Trophoblast cell (in vitro differentiated cells and primary cell): Measurements from ENCODE around the gene RBM24.

Experiments
- DNase-seq, 2 donors: peaks; one replicate each; pipeline ENCODE4 v3.0.0-alpha.2; 2016
- H2AFZ ChIP-seq: 2 replicates; pipeline ENCODE4 v1.6.1; 2013; ENCODE audit warnings: low read length, moderate library complexity, mild to moderate bottlenecking; ENCODE audit not compliant: insufficient read depth, poor library complexity
- H2AK5ac ChIP-seq: 2 replicates; pipeline ENCODE4 v1.6.1; 2013; ENCODE audit warnings: mild to moderate bottlenecking, low read length
- H2BK120ac ChIP-seq: 2 replicates; pipeline ENCODE4 v1.6.1; 2013; ENCODE audit warnings: low read length, mild to moderate bottlenecking, moderate library complexity; ENCODE audit not compliant: insufficient read depth, poor library complexity
- H2BK12ac ChIP-seq: 2 replicates; pipeline ENCODE4 v1.6.1; 2013; ENCODE audit warnings: mild to moderate bottlenecking, low read length, moderate library complexity
- H2BK5ac ChIP-seq: 2 replicates; pipeline ENCODE4 v1.6.1; 2013; ENCODE audit warnings: low read length, low read depth, moderate library complexity, mild to moderate bottlenecking; ENCODE audit not compliant: poor library complexity
- H3K14ac ChIP-seq: 2 replicates; pipeline ENCODE4 v1.6.1; 2013; ENCODE audit warnings: mild to moderate bottlenecking, low read length
- H3K18ac ChIP-seq: 2 replicates; pipeline ENCODE4 v1.6.1; 2013; ENCODE audit warnings: mild to moderate bottlenecking, low read length
- H3K23ac ChIP-seq: 2 replicates; pipeline ENCODE4 v1.6.1; 2013; ENCODE audit warnings: low read length
- H3K27ac ChIP-seq: 2 replicates; pipeline ENCODE4 v1.5.1; 2013; ENCODE audit warnings: low read depth, mild to moderate bottlenecking, inconsistent platforms, low read length, moderate library complexity
- H3K27me3 ChIP-seq: 2 replicates; pipeline ENCODE4 v1.6.1; 2013; ENCODE audit warnings: inconsistent platforms, mild to moderate bottlenecking, low read length, moderate library complexity; ENCODE audit not compliant: insufficient read depth
- H3K36me3 ChIP-seq, 2 experiments: 1 replicate in 1 of 2; 2 replicates in 1 of 2; pipeline ENCODE4 v1.6.1; 2013; ENCODE audit warnings: low read length in 2 of 2, mild to moderate bottlenecking in 2 of 2, moderate library complexity in 1 of 2; ENCODE audit not compliant: insufficient read depth in 2 of 2, control insufficient read depth in 1 of 2
- H3K4ac ChIP-seq: 2 replicates; pipeline ENCODE4 v1.6.1; 2013; ENCODE audit warnings: low read depth, mild to moderate bottlenecking, low read length, moderate library complexity
- H3K4me1 ChIP-seq, 2 experiments: 1 replicate in 1 of 2; 2 replicates in 1 of 2; pipeline ENCODE4 v1.6.1; 2013; ENCODE audit warnings: low read length in 2 of 2, mild to moderate bottlenecking in 2 of 2, moderate library complexity in 1 of 2; ENCODE audit not compliant: insufficient read depth in 2 of 2, control insufficient read depth in 1 of 2
- H3K4me2 ChIP-seq: 2 replicates; pipeline ENCODE4 v1.6.1; 2013; ENCODE audit warnings: inconsistent platforms, mild to moderate bottlenecking, low read length, moderate library complexity
- H3K4me3 ChIP-seq: 2 replicates; pipeline ENCODE4 v1.5.1; 2013; ENCODE audit warnings: mild to moderate bottlenecking, low read depth, low read length, inconsistent platforms
- H3K79me1 ChIP-seq: one replicate; pipeline ENCODE4 v1.6.1; 2013; ENCODE audit warnings: low read length
- H3K79me2 ChIP-seq: 2 replicates; pipeline ENCODE4 v1.6.1; 2013; ENCODE audit warnings: low read length, mild to moderate bottlenecking; ENCODE audit not compliant: control insufficient read depth, insufficient read depth, poor library complexity
- H3K9ac ChIP-seq: 2 replicates; pipeline ENCODE4 v1.6.1; 2013; ENCODE audit warnings: mild to moderate bottlenecking, low read length
- H3K9me3 ChIP-seq: 2 replicates; pipeline ENCODE4 v1.6.1; 2013; ENCODE audit warnings: low read depth, mild to moderate bottlenecking, control low read depth, inconsistent platforms, low read length; ENCODE audit not compliant: insufficient read depth
- H4K12ac ChIP-seq: 2 replicates; pipeline ENCODE4 v1.6.1; 2013; ENCODE audit warnings: low read depth, mild to moderate bottlenecking, low read length, moderate library complexity
- H4K8ac ChIP-seq: 2 replicates; pipeline ENCODE4 v1.6.1; 2013; ENCODE audit warnings: low read depth, mild to moderate bottlenecking, low read length, moderate library complexity
- H4K91ac ChIP-seq: one replicate; pipeline ENCODE4 v1.6.1; 2013; ENCODE audit warnings: low read depth, mild to moderate bottlenecking, low read length, moderate library complexity
- WGBS: extraction: QIAGEN DNeasy Blood & Tissue Kit; methylation state at CpG from one replicate; pipeline ENCODE4 v1.1.7; 2013; ENCODE audit warnings: missing lambda C conversion rate; ENCODE audit not compliant: insufficient read length, insufficient coverage; ENCODE audit errors: extremely low coverage; 5-methylcytosine and 5-hydroxymethylcytosine counted together

RBM24 gene

DNA sequence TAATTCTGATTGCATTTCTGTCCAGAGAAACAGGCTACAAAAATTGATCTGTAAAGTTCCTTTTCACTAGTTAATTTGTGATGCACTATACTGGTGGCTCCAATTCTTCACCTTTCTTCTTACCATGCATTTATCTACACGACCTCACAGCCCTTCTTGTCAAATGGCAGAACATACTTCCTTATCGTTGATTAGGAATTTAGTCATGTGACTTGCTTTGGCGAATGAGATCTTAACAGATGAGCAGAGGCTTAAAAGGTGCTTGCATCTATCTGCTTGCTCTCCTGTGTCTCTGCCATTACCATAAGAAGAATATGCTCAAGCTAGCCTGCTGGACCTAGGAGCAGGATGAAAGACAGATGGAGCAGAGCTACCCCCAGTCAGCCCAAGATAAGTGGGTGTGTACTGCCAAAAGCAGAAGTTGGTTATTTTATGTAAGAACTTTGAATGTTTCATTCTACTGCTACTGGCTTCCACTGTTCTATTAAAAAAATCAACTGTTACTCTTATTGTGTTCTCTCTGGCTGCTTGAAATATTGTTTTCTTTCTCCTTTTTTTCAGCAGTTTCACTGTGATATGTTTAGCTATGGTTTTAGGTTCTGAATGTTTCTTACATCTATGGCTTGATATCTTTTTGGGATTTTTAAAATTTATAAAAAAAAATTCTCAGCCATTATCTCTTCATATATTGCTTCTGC, 40.2 kb upstream of the RBM24 start:
- no peaks in the 10 kb centered on the region for H3K9me3 ChIP-seq
- no peak overlapping the region for H4K8ac ChIP-seq
- no peak overlapping the region for H3K18ac ChIP-seq
- no peak overlapping the region for H4K12ac ChIP-seq
- H3K27me3 ChIP-seq = no peaks in the 10 kb centered on the region
- H3K23ac ChIP-seq = no peak overlapping the region
- no peak overlapping the region for H3K27ac ChIP-seq
- no peak overlapping the region for H3K9ac ChIP-seq
- no peak overlapping the region for H2BK12ac ChIP-seq
- DNase-seq = no peak
- H3K4me3 ChIP-seq = no peak overlapping the region
- no peak overlapping the region for H2BK120ac ChIP-seq
- no CpG with 5 or more reads among the region's 3 CpGs for WGBS
- no peaks in the 10 kb centered on the region for H3K4me1 ChIP-seq
- no peak overlapping the region for H2AK5ac ChIP-seq
- no peak overlapping the region for H4K91ac ChIP-seq
- no peak overlapping the region for H3K4me2 ChIP-seq
- no peak overlapping the region for H3K14ac ChIP-seq
- no peak overlapping the region for H3K4ac ChIP-seq
- H2AFZ ChIP-seq = no peak overlapping the region
- no peaks in the 10 kb centered on the region for H3K79me2 ChIP-seq
- no peaks in the 10 kb centered on the region for H3K36me3 ChIP-seq
- H2BK5ac ChIP-seq = no peak overlapping the region
- H3K79me1 ChIP-seq = no peaks in the 10 kb centered on the region

- H2AFZ ChIP-seq = no peak overlapping the region
- H3K27ac ChIP-seq = no peak overlapping the region
- H4K12ac ChIP-seq = no peak overlapping the region
- H3K18ac ChIP-seq = no peak overlapping the region
- no peak overlapping the region for H3K23ac ChIP-seq
- no peak overlapping the region for H3K4me2 ChIP-seq
- no peak overlapping the region for H3K4me3 ChIP-seq
- H3K4ac ChIP-seq = no peak overlapping the region
- no peak overlapping the region for H4K8ac ChIP-seq
- H2BK5ac ChIP-seq = no peak overlapping the region
- no peaks in the 10 kb centered on the region for H3K27me3 ChIP-seq
- no peak overlapping the region for H4K91ac ChIP-seq
- H2AK5ac ChIP-seq = no peak overlapping the region
- DNase-seq = no peak
- no peak overlapping the region for H3K14ac ChIP-seq
- no peak overlapping the region for H2BK120ac ChIP-seq
- H3K9me3 ChIP-seq = no peaks in the 10 kb centered on the region
- H3K79me2 ChIP-seq = no peaks in the 10 kb centered on the region
- no peak overlapping the region for H2BK12ac ChIP-seq
- H3K9ac ChIP-seq = no peak overlapping the region
- no peaks in the 10 kb centered on the region for H3K79me1 ChIP-seq
- H3K4me1 ChIP-seq = no peaks in the 10 kb centered on the region
- H3K36me3 ChIP-seq = no peaks in the 10 kb centered on the region
- WGBS = no CpG with 5 or more reads among the region's 1 CpG
Observed at GRCh38 chr6:17242087-17242486, 39.1 kb upstream of the RBM24 start.

- H4K8ac ChIP-seq = no peak overlapping the region
- H4K12ac ChIP-seq = no peak overlapping the region
- no CpG with 5 or more reads among the region's 2 CpGs for WGBS
- no peaks in the 10 kb centered on the region for H3K27me3 ChIP-seq
- no peaks in the 10 kb centered on the region for H3K9me3 ChIP-seq
- H3K4me1 ChIP-seq = no peaks in the 10 kb centered on the region
- H2BK12ac ChIP-seq = no peak overlapping the region
- no peak overlapping the region for H2BK120ac ChIP-seq
- H3K4ac ChIP-seq = no peak overlapping the region
- H3K14ac ChIP-seq = no peak overlapping the region
- no peak overlapping the region for H2AFZ ChIP-seq
- no peak overlapping the region for H4K91ac ChIP-seq
- no peak for DNase-seq
- no peak overlapping the region for H2AK5ac ChIP-seq
- H3K4me3 ChIP-seq = no peak overlapping the region
- no peak overlapping the region for H2BK5ac ChIP-seq
- H3K9ac ChIP-seq = no peak overlapping the region
- no peak overlapping the region for H3K27ac ChIP-seq
- H3K79me1 ChIP-seq = no peaks in the 10 kb centered on the region
- no peaks in the 10 kb centered on the region for H3K36me3 ChIP-seq
- no peak overlapping the region for H3K4me2 ChIP-seq
- H3K79me2 ChIP-seq = no peaks in the 10 kb centered on the region
- H3K23ac ChIP-seq = no peak overlapping the region
- no peak overlapping the region for H3K18ac ChIP-seq
Observed at GRCh38 chr6:17250237-17250636, 30.9 kb upstream of the RBM24 start.

DNA sequence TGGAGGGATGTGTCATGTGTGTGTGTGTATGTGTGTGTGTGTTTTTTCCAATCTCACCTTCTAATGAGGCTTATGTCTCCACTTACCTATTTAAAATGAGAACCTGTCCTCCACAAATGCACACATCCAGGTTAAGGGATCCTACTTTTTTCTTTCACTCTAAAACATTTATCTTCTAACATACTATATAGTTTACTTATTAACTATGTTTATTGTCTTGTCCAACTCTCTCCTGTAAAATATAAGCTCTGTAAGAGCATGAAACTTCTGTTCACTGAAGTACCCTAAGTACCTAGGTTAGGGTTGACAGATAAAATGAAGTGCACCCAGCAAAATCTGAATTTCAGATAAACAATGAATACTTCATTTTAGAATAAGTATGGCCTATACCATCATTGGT, 29.2 kb upstream of the RBM24 start:
- H2AFZ ChIP-seq = no peak overlapping the region
- H2BK120ac ChIP-seq = no peak overlapping the region
- no peak overlapping the region for H4K8ac ChIP-seq
- no peak overlapping the region for H3K4ac ChIP-seq
- H3K27me3 ChIP-seq = no peaks in the 10 kb centered on the region
- no peak overlapping the region for H4K12ac ChIP-seq
- H2BK5ac ChIP-seq = no peak overlapping the region
- H3K4me2 ChIP-seq = no peak overlapping the region
- no peak overlapping the region for H3K14ac ChIP-seq
- H3K9ac ChIP-seq = no peak overlapping the region
- H3K18ac ChIP-seq = no peak overlapping the region
- H3K79me2 ChIP-seq = no peaks in the 10 kb centered on the region
- no peak overlapping the region for H2BK12ac ChIP-seq
- no peaks in the 10 kb centered on the region for H3K4me1 ChIP-seq
- H3K4me3 ChIP-seq = no peak overlapping the region
- H3K9me3 ChIP-seq = no peaks in the 10 kb centered on the region
- DNase-seq = no peak
- H2AK5ac ChIP-seq = no peak overlapping the region
- no peaks in the 10 kb centered on the region for H3K36me3 ChIP-seq
- no peak overlapping the region for H4K91ac ChIP-seq
- H3K79me1 ChIP-seq = no peaks in the 10 kb centered on the region
- H3K27ac ChIP-seq = no peak overlapping the region
- no peak overlapping the region for H3K23ac ChIP-seq
